Kidney capillary endothelial cell (primary cell): ENCODE results near the gene MAP2K2.

Experiments
- DNase-seq: peaks from one replicate; pipeline ENCODE4 v3.0.0-alpha.2; 2018; ENCODE audit warnings: low spot score

The MAP2K2 gene

DNA sequence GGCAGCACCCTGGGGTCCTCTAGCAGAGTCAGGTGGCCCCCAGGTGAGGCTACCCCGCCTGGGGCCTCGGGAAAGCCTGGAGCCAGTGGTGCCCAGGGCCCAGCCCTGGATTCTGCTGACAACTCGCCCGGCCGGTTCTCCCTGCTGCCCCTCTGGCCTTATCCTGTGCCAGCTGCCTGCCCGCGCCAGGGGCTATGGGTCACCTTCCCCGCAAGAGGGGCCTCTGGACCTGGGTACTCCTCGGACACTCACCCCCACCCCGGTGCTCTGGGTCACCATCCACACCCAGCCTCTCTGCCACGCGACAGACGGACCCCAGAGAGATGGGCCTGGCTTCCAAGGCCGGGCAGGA, 81.2 kb downstream of the MAP2K2 start:
- DNase-seq, result no peak

- no peak for DNase-seq
Observed at GRCh38 chr19:4042064-4042730, 81.7 kb downstream of the MAP2K2 start.
